ENCODE data around the gene RIMS3. TPM values are rescaled to one million over a fixed set of nuclear protein-coding genes. Genes with fewer than 3 reads are reported as not detected.
A peak's percentile ranks its signal among the peaks of the same experiment; 100 is the strongest.

RIMS3 gene
- total RNA-seq, 1 donor from 2014 or later, result 5.8 TPM

DNA sequence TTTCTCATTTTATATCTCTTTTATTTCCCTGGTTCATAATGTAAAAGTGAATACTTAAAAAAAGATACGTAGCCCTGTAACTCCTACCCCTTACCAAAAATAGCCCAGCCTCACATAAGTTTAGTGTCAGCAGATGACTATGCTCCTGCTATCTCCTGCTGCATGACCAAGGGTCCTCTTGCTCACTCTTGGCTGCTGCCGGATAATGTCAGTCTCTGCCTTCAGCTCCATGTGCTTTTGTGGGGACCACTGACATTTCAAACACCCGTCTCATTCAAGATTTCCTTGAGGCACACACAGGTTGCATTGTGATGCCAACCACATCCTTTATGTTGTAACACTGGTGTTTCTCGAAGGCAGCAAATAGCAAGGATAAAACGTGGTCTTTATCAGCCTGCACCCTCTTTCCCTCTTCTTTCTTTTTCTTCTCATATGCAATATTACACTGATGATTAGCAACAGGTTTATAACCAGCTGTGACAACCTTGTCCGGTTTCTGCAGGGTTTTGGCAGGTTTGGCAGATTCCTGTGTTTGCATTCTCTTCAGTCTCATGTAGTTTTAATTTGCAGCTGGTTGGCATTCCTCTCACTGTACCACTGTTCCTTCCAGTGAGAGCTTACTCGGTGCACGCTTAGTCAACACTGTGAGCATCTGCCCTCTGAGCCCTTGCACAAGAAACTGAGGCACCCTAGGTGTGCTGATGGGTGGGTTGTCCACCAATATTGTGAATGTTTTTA, 71.9 kb downstream of the RIMS3 start:
- no peak for DNase-seq (ENCODE audit: low spot score)

DNA sequence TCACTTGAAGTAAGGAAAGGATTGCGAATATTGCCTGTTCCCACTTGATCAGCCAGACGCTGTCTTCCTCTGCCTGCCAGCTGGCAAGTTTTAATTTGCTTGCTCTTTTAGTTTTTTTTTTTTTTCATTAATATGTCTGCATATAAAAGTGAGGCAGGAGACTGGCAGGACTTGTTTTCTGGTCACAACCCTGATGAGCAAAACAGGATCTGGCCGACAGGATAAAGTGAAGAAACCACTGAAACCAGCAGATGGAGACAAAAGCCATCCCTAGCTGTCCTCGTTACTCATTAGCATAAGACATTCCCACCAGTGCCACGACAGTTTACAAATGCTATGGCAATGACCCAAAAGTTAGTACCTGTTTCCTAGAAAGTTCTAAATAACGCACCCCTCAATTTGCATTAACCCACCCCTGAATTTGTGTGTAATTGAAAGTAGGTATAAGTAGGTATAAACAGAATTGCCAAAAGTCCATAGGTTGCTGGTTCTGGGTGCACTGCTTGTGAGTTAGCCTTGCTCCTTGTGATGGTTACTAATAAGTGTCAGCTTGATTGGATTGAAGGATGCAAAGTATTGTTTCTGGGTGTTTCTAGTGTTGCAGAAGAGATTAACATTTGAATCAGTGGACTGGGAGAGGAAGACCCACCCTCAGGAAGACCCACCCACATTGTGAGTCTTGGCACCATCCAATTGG, 73.2 kb downstream of the RIMS3 start:
- peak; percentile 42 for DNase-seq (ENCODE audit: low spot score)

DNA sequence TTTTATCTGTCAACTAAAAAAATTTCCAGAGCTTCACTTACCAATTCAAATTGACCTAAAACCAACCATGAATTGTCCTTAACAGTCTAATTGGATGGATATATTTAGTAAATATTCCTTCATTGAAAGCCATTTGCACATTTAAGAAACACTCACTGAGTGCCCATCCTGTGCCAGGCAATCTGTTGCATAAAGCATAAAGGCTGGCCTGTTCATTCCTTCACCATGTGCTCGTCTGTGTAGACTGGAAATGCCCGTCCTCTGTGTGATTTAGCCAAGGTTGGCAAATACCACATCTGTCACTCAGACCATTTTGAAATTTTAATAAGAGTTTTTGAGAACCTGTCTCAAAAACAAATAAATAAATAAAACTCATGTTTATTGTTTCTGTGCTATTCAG, 76.9 kb downstream of the RIMS3 start:
- DNase-seq (ENCODE audit: low spot score), result no peak

DNA sequence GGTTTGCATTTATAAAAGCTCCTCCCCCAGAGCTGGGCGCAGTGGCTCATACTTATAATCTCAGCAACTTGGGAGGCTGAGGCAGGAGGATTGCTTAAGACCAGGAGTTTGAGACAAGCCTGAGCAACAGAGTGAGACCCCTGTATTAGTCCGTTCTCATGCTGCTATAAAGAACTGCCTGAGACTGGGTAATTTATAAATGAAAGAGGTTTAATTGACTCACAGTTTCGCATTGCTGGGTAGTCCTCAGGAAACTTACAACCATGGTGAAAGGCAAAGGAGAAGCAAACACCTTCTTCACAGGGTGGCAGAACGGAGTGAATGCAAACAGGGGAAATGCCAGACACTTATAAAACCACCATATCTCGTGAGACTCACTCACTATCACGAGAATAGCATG, 81.5 kb downstream of the RIMS3 start:
- DNase-seq (ENCODE audit: low spot score), result no peak

DNA sequence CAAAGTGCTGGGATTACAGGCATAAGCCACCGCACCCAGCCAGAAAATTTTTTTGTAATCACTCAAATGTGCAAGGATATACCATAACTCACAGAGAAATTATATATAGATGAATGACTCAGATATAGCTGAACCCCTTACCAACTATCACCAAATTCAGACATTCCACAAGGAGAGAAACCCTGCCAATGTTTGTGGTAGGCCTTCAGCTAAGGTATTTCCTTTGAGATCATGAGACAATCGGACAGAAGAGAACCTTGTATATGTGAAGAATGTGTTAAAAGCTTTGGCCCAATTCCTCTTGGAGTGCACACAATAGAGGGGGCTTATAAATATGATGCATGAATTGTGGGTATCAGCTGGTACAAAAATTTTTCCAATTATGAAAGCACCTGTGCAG, 83.4 kb downstream of the RIMS3 start:
- no peak for DNase-seq (ENCODE audit: low spot score)

DNA sequence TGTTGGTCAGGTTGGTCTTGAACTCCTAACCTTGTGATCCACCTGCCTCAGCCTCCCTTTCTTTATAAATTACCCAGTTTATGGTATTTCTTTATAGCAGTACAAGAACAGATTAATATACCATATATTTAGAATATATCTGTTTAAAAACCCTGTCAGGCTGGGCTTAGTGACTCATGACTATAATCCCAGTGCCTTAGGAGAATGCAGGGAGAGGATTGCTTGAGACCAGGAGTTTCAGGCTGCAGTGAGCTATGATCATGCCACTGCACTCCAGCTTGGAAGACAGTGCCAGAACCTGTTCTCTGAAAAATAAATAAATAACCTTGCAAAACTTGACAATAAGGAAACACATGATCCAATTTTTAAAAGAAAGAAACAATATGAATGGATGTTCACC, 90.1 kb downstream of the RIMS3 start:
- peak; percentile 68 for DNase-seq (ENCODE audit: low spot score)

DNA sequence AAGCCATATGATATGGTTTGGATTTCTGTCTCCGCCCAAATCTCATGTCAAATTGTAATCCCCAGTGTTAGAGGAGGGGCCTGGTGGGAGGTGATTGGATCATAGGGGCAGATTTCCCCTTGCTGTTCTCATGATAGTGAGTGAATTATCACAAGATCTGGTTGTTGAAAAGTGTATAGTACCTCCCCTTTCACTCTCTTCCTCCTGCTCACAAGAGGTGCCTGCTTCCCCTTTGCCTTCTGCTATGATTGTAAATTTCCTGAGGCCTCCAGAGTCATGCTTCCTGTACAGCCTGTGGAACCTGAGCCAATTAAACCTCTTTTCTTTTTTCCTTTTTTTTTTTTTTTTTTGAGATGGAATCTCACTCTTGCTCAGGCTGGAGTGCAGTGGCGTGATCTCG, 90.7 kb downstream of the RIMS3 start:
- DNase-seq (ENCODE audit: low spot score), result peak; percentile 28

Other genes with a start within 250 kb of the RIMS3 start
- 6.5 TPM for gene ZFP69B, start 215.2 kb downstream of the RIMS3 start, total RNA-seq (ENCODE audit: insufficient read depth, low replicate concordance)
- 8.9 TPM for gene ZFP69, start 188.4 kb downstream of the RIMS3 start, total RNA-seq (ENCODE audit: insufficient read depth, low replicate concordance)
- 5.3 TPM for gene EXO5, start 156.9 kb downstream of the RIMS3 start, total RNA-seq (ENCODE audit: insufficient read depth, low replicate concordance)
- 6.7 TPM for gene ZNF684, start 134.0 kb downstream of the RIMS3 start, total RNA-seq (ENCODE audit: insufficient read depth, low replicate concordance)
- gene NFYC, start 26.0 kb upstream of the RIMS3 start, total RNA-seq (ENCODE audit: insufficient read depth, low replicate concordance), result 38.0 TPM
- gene KCNQ4, start 118.1 kb upstream of the RIMS3 start, total RNA-seq (ENCODE audit: insufficient read depth, low replicate concordance), result 3.4 TPM
- 2.2 TPM for gene CITED4, start 196.7 kb upstream of the RIMS3 start, total RNA-seq (ENCODE audit: insufficient read depth, low replicate concordance)

Measured in umbilical cord (tissue), 2 donors.